ENCODE results near the gene CHD3.

- TF ChIP-seq POLR2A (IDR thresholded peaks at IDR 0.05) (no peak), CTCF (IDR thresholded peaks at IDR 0.05) (no peak)
These were observed 48.1 kb upstream of the CHD3 start for GRCh38 chr17:7840441-7840840.
